ENCODE measurements around the gene MMRN2. TPM values are rescaled to one million over a fixed set of nuclear protein-coding genes. Genes with fewer than 3 reads are reported as not detected.
"Not testable (repeated sequence)": the region's sequence is repeated elsewhere in the genome, so short reads cannot be mapped to it uniquely, and the experiment has no call there.

Gene MMRN2
- polyA plus RNA-seq, 4 donors: 23.9 to 28.8 (median 26.8) TPM

DNA sequence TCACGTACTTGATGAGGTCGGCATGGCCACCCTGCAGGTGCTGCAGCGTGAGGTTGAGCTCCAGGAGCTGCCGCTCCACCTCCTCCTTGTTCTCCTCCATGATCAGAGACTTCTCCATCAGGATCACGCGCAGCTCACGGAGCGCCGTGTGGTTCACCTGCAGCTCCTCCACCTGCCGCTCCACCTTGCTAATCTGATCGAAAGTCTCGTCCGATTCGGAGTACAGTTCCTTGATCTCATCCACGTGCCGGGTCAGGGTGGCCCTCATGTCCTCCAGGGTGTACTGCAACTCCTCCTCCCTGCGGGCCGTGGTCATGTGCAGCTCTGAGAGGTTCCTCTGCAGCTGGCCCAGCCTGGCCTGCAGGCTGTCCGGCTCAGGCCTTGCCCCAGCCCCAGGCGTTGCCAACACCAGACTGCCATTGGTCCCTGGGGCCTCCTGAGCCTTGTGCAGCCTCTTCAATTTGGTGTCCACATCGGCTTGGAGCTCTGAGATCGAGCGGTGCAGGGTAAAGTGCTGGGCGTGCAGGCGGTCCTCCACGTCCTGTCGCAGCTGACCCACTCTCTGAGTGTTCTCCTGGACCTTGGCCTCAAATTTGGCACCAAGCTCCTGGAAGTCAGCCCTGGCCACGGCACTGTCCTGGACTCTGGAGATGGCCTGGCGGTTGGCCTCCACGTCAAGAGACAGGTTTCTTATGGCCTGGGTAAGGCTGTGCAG, 13.9 kb downstream of the MMRN2 start:
- no peak for DNase-seq (ENCODE audit: low read depth in 4 of 4, low spot score in 2 of 4)

GRCh38 chr10:86942441-86943315, 14.7 kb downstream of the MMRN2 start:
- no peak for DNase-seq (ENCODE audit: low read depth in 4 of 4, low spot score in 2 of 4)

GRCh38 chr10:86941991-86942421, 15.4 kb downstream of the MMRN2 start:
- no peak for DNase-seq (ENCODE audit: low read depth in 4 of 4, low spot score in 2 of 4)

GRCh38 chr10:86941426-86941825, 16.0 kb downstream of the MMRN2 start:
- no peak for DNase-seq (ENCODE audit: low read depth in 4 of 4, low spot score in 2 of 4)

DNA sequence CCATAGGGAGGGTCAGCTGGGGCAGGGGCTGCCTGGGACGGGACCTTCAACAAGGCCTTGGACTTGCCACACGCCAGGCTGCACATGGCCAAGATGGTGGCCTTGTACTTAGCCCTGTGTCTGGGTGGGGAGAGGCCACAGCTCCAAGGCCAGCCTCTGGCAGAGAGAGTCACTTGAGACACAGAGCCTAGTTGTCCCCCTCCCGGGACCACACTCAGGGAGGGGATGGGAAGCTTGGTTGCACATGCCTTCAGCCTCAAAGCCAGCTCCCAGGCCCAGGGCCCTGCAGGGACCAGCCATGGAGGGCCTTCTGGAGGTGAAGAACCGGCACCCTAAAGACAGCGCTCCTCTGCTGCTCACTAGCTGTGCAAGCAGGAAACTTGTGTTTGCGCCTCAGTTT, 16.7 kb downstream of the MMRN2 start:
- DNase-seq (ENCODE audit: low read depth in 4 of 4, low spot score in 2 of 4): no peak

DNA sequence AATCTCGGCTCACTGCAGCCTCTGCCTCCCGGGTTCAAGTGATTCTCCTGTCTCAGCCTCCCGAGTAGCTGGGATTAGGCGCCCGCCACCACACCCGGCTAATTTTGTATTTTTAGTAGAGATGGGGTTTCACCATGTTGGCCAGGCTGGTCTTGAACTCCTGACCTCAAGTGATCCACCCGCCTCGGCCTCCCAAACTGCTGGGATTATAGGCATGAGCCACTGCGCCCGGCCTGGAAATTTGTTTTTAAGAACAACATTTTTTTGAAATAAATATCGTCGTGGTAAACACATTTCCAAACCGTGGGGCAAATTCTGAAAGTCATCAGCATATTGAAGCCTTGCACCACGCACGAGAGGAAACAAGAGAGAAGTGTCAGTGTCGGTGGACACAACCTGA, 17.3 kb downstream of the MMRN2 start:
- not testable (repeated sequence) for DNase-seq (ENCODE audit: low read depth in 4 of 4, low spot score in 2 of 4)

- DNase-seq (ENCODE audit: low read depth in 4 of 4, low spot score in 2 of 4): no peak
Observed at GRCh38 chr10:86938260-86938659, 19.2 kb downstream of the MMRN2 start.

- no peak for DNase-seq (ENCODE audit: low read depth in 4 of 4, low spot score in 2 of 4)
Observed at GRCh38 chr10:86937502-86938154, 19.8 kb downstream of the MMRN2 start.

GRCh38 chr10:86936661-86937501, 20.5 kb downstream of the MMRN2 start:
- no peak for DNase-seq (ENCODE audit: low read depth in 4 of 4, low spot score in 2 of 4)

DNA sequence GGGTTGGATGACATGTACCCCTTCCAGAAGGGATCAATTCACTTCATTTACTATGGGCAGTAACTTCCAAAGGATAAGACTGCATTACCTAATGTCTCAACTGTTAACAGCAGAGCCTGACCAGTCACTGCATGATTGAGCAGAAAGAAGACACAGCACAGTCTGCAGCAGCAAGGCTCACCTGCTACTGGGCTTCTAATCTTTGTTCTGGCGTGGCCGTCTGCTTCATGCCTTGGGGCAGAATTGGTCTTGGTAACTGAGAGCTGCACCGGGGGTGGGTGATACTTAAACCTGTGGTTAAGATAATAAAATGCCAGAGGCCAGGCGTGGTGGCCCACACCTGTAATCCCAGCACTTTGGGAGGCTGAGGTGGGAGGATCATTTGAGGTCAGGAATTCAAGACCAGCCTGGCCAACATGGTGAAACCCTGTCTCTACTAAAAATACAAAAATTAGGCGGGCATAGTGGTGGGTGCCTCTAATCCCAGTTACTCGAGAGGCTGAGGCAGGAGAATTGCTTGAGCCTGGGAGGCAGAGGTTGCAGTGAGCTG, 23.2 kb downstream of the MMRN2 start:
- DNase-seq (ENCODE audit: low read depth in 4 of 4, low spot score in 2 of 4): not testable (repeated sequence)

DNA sequence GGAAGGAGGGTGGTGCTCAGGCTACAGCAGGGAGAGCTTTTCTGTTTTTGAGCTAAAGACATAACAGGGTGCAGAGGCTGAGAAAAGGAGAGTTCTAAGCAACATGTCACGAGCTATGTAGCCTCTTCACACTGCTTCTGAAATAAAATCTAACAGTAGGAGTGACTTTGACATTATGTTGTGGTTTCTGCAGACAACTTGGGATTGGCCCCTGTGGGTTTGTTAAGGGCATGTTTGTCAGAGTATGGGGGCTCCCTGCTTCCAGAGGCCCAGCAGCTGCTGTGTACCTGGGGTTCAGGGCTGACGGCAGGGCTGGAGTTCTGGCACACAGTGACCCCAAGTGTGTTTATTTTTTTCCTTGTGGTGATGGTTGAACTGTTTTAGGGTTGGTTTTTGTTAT, 24.7 kb downstream of the MMRN2 start:
- DNase-seq (ENCODE audit: low read depth in 4 of 4, low spot score in 2 of 4): no peak

DNA sequence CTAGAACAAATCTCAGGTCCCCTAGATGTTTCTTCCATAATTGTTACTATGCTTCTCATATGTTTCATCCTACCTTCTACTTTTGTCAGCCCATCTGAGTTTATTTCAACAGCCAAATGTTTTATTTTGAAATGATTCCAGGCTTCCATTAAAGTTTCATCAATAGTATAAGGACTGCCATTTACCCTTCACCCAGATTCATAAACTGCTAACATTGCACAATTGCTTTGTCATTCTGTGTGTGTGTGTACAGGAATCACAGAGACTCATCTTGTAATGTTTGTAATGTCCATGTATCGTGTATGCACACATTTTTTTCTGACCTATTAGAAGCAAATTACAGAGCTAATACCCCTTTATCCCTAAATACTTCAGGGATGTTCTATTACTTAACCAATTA, 25.5 kb downstream of the MMRN2 start:
- DNase-seq (ENCODE audit: low read depth in 4 of 4, low spot score in 2 of 4): no peak

- no peak for DNase-seq (ENCODE audit: low read depth in 4 of 4, low spot score in 2 of 4)
Observed at GRCh38 chr10:86929468-86930380, 27.7 kb downstream of the MMRN2 start.

- DNase-seq (ENCODE audit: low read depth in 4 of 4, low spot score in 2 of 4): no peak
Observed at GRCh38 chr10:86922553-86922961, 34.9 kb downstream of the MMRN2 start.

DNA sequence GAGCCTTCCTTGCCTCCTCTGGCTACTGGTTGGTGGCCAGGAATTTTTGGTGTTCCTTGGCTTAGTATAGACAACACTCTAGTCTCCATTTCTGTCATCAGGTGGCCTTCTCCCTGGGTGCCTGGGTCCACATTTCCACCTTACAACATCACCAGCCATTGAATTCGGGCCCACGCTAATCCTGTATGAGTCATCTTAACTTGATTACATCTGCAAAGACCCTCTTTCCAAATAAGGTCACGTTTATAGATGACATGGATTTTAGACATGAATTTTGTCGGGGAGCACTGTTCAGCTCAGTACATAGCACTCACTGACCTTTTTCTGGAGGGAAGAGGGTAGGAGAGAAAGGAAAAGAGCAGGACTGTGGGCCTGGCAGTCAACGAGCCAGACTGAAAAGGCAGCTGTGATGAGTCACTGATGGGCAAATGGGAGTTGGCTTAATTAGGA, 39.4 kb downstream of the MMRN2 start:
- DNase-seq (ENCODE audit: low read depth in 4 of 4, low spot score in 2 of 4): no peak

- no peak for DNase-seq (ENCODE audit: low read depth in 4 of 4, low spot score in 2 of 4)
Observed at GRCh38 chr10:86914734-86915133, 42.7 kb downstream of the MMRN2 start.

- no peak for DNase-seq (ENCODE audit: low read depth in 4 of 4, low spot score in 2 of 4)
Observed at GRCh38 chr10:86905429-86905828, 52.0 kb downstream of the MMRN2 start.

DNA sequence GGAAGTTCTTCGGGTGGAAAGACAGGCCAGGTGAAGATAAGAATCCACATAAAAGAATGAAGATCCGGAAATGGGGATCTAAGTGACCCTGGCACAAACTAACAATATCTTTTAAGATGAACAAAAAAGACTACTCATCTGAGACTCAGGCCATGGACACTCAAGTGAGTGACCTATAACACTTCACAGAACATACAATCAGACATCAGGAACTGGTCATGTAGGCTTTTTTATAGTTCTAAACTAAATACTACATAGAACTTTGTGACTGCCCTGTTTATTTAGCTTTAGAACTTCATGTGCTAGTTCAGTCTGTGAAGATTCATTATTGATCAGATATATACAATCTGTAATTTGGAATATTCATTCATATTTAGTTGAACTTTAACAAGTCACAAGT, 52.8 kb downstream of the MMRN2 start:
- no peak for DNase-seq (ENCODE audit: low read depth in 4 of 4, low spot score in 2 of 4)

GRCh38 chr10:86900955-86901354, 56.5 kb downstream of the MMRN2 start:
- no peak for DNase-seq (ENCODE audit: low read depth in 4 of 4, low spot score in 2 of 4)
